Measurements from ENCODE around the gene MYMK. TPM values are rescaled to one million over a fixed set of nuclear protein-coding genes. Genes with fewer than 3 reads are reported as not detected.
A peak's percentile ranks its signal among the peaks of the same experiment; 100 is the strongest.

MYMK gene
- total RNA-seq, 1 experiment from 2014 or later, result not detected

DNA sequence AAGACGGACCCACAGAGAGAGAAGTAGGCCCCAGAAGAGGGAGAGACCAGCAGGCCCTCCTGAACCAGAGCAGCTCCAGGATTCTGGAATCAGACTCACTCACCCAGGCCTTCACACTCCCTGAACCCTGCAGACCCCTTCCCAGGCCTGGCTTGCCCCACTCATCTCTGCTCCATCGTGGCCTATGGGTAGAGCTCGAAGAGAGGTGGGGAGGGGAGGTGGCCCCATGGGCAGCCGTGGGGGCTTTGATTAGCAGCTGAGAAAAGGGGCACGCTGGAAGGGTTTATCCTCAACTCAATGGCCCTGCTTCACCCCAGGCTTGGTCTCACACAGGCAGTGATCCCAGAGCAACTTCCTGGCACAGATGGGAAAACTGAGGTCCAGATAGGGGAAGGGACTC lies 613 bp downstream of the MYMK start:
- H3K36me3 ChIP-seq (ENCODE audit: control insufficient read depth in 1 of 2, insufficient read depth in 2 of 2, low read length in 2 of 2), result no peaks in the 10 kb centered on the region
- no peak overlapping the region for H3K9ac ChIP-seq (ENCODE audit: low read length)
- no peak overlapping the region for H3K27ac ChIP-seq (ENCODE audit: low read depth, low read length)
- no peaks in the 10 kb centered on the region for H3K9me2 ChIP-seq (ENCODE audit: insufficient read depth)
- DNase-seq (ENCODE audit: low read depth, low spot score), result no peak
- ChIA-PET POLR2A (interaction anchor here (0.6 kb wide), 1 partner anchor 31 kb away, joined by 3 read pairs; no protein-coding TSS in a partner anchor), CTCF (no interaction called here), RAD21 (ENCODE audit: low non-redundant PET in 1 of 2, low total read pairs in 2 of 2, uncharacterized antibody in 2 of 2, unreplicated experiment in 2 of 2) (no interaction called here)
- peaks cover 8 to 24% of the 10 kb centered on the region in 2 experiments; a peak in 3 of 4 replicates for H3K4me1 ChIP-seq (ENCODE audit: control insufficient read depth in 1 of 2, insufficient read depth in 2 of 2, low read length in 2 of 2)
- H3K4me3 ChIP-seq (replicated peaks in 1 of 2; ENCODE audit: low read depth in 1 of 2, low read length in 2 of 2), result no peak overlapping the region
- no peak overlapping the region for H2AFZ ChIP-seq (ENCODE audit: low read depth, low read length, poor library complexity, severe bottlenecking)
- ATAC-seq, result no peak
- no peaks in the 10 kb centered on the region for H3K27me3 ChIP-seq (ENCODE audit: insufficient read depth, low read length)
- H3K4me2 ChIP-seq (ENCODE audit: low read length), result no peak overlapping the region
- H3K79me2 ChIP-seq (ENCODE audit: insufficient read depth, low read length), result no peaks in the 10 kb centered on the region
- no peaks in the 10 kb centered on the region for H3K9me3 ChIP-seq (ENCODE audit: control insufficient read depth in 1 of 2, insufficient read depth in 1 of 2, low read depth in 1 of 2, low read length in 2 of 2)
- no peaks in the 10 kb centered on the region for H4K20me1 ChIP-seq (ENCODE audit: insufficient read depth)
- intact Hi-C loops (cut with micrococcal nuclease), result no loop called here
- TF ChIP-seq, protein P1, sequence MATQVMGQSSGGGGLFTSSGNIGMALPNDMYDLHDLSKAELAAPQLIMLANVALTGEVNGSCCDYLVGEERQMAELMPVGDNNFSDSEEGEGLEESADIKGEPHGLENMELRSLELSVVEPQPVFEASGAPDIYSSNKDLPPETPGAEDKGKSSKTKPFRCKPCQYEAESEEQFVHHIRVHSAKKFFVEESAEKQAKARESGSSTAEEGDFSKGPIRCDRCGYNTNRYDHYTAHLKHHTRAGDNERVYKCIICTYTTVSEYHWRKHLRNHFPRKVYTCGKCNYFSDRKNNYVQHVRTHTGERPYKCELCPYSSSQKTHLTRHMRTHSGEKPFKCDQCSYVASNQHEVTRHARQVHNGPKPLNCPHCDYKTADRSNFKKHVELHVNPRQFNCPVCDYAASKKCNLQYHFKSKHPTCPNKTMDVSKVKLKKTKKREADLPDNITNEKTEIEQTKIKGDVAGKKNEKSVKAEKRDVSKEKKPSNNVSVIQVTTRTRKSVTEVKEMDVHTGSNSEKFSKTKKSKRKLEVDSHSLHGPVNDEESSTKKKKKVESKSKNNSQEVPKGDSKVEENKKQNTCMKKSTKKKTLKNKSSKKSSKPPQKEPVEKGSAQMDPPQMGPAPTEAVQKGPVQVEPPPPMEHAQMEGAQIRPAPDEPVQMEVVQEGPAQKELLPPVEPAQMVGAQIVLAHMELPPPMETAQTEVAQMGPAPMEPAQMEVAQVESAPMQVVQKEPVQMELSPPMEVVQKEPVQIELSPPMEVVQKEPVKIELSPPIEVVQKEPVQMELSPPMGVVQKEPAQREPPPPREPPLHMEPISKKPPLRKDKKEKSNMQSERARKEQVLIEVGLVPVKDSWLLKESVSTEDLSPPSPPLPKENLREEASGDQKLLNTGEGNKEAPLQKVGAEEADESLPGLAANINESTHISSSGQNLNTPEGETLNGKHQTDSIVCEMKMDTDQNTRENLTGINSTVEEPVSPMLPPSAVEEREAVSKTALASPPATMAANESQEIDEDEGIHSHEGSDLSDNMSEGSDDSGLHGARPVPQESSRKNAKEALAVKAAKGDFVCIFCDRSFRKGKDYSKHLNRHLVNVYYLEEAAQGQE (IDR thresholded peaks at IDR 0.05; ENCODE audit: low read depth), result no peak
- TF ChIP-seq JUND (IDR thresholded peaks at IDR 0.05) (no peak), SIN3A (IDR thresholded peaks at IDR 0.05; ENCODE audit: low read depth) (no peak), ELF1 (IDR thresholded peaks at IDR 0.05; ENCODE audit: borderline replicate concordance, low read depth) (no peak)
- no TSS peak for BruUV-seq (replicated peaks)

DNA sequence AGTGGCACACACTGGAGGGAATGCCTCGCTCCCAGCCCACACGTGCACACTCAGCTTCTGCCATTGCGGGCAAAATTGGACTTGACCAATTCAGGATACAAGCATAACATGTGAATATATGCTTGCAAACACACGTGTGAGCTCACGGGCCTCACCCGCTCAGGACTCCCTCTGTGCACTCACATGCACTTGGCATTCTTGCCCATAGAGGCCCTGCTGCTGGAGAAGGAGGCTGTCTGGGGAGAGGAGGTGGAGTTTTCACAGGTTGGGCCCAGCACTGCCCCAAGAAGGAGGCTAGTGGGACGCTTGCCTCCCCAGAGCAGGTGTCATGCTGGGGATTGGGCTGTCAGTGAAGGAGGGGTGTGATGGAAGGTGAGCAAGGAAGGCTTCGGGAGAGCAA lies 1.7 kb downstream of the MYMK start:
- Histone ChIP-seq H4K20me1 (ENCODE audit: insufficient read depth) (no peaks in the 10 kb centered on the region), H3K4me2 (ENCODE audit: low read length) (no peak overlapping the region), H3K4me1 (ENCODE audit: control insufficient read depth in 1 of 2, insufficient read depth in 2 of 2, low read length in 2 of 2) (peaks cover 8 to 24% of the 10 kb centered on the region in 2 experiments; a peak in 3 of 4 replicates), H3K9me3 (ENCODE audit: control insufficient read depth in 1 of 2, insufficient read depth in 1 of 2, low read depth in 1 of 2, low read length in 2 of 2) (no peaks in the 10 kb centered on the region), H3K27ac (ENCODE audit: low read depth, low read length) (no peak overlapping the region), H3K27me3 (ENCODE audit: insufficient read depth, low read length) (no peaks in the 10 kb centered on the region), H3K79me2 (ENCODE audit: insufficient read depth, low read length) (no peaks in the 10 kb centered on the region), H3K9ac (ENCODE audit: low read length) (no peak overlapping the region), H3K4me3 (replicated peaks in 1 of 2; ENCODE audit: low read depth in 1 of 2, low read length in 2 of 2) (no peak overlapping the region), H2AFZ (ENCODE audit: low read depth, low read length, poor library complexity, severe bottlenecking) (no peak overlapping the region), H3K36me3 (ENCODE audit: control insufficient read depth in 1 of 2, insufficient read depth in 2 of 2, low read length in 2 of 2) (no peaks in the 10 kb centered on the region), H3K9me2 (ENCODE audit: insufficient read depth) (no peaks in the 10 kb centered on the region)
- BruUV-seq (replicated peaks), result no TSS peak
- CTCF ChIA-PET, result no interaction called here
- ATAC-seq, result peak; percentile 41; the same call in 1 of the 2 replicates
- intact Hi-C loops (cut with micrococcal nuclease), result no loop called here
- no peak for DNase-seq (ENCODE audit: low read depth, low spot score)
- POLR2A ChIA-PET, result no interaction called here
- RAD21 ChIA-PET (ENCODE audit: low non-redundant PET in 1 of 2, low total read pairs in 2 of 2, uncharacterized antibody in 2 of 2, unreplicated experiment in 2 of 2), result no interaction called here
- TF ChIP-seq SRF (IDR thresholded peaks at IDR 0.05; ENCODE audit: low read depth) (no peak), EZH2phosphoT487 (IDR thresholded peaks at IDR 0.05; ENCODE audit: borderline replicate concordance) (no peak), YY1 (IDR thresholded peaks at IDR 0.05; ENCODE audit: extremely low read depth, insufficient replicate concordance, low read depth, low read length) (no peak), CBX3 (IDR thresholded peaks at IDR 0.05; ENCODE audit: low read depth) (no peak), RAD21 (IDR thresholded peaks at IDR 0.05; ENCODE audit: low read depth) (no peak)
- TF ChIP-seq, protein P2, sequence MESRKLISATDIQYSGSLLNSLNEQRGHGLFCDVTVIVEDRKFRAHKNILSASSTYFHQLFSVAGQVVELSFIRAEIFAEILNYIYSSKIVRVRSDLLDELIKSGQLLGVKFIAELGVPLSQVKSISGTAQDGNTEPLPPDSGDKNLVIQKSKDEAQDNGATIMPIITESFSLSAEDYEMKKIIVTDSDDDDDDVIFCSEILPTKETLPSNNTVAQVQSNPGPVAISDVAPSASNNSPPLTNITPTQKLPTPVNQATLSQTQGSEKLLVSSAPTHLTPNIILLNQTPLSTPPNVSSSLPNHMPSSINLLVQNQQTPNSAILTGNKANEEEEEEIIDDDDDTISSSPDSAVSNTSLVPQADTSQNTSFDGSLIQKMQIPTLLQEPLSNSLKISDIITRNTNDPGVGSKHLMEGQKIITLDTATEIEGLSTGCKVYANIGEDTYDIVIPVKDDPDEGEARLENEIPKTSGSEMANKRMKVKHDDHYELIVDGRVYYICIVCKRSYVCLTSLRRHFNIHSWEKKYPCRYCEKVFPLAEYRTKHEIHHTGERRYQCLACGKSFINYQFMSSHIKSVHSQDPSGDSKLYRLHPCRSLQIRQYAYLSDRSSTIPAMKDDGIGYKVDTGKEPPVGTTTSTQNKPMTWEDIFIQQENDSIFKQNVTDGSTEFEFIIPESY (IDR thresholded peaks at IDR 0.05; ENCODE audit: extremely low read depth, insufficient replicate concordance, low read length), result no peak
- TF ChIP-seq, protein P3, sequence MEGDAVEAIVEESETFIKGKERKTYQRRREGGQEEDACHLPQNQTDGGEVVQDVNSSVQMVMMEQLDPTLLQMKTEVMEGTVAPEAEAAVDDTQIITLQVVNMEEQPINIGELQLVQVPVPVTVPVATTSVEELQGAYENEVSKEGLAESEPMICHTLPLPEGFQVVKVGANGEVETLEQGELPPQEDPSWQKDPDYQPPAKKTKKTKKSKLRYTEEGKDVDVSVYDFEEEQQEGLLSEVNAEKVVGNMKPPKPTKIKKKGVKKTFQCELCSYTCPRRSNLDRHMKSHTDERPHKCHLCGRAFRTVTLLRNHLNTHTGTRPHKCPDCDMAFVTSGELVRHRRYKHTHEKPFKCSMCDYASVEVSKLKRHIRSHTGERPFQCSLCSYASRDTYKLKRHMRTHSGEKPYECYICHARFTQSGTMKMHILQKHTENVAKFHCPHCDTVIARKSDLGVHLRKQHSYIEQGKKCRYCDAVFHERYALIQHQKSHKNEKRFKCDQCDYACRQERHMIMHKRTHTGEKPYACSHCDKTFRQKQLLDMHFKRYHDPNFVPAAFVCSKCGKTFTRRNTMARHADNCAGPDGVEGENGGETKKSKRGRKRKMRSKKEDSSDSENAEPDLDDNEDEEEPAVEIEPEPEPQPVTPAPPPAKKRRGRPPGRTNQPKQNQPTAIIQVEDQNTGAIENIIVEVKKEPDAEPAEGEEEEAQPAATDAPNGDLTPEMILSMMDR (IDR thresholded peaks at IDR 0.05 in 2 of 3, conservative IDR thresholded peaks at IDR 0.05 in 1 of 3; ENCODE audit: borderline replicate concordance in 1 of 3, insufficient read depth in 1 of 3, low read depth in 2 of 3, low read length in 2 of 3), result no peak

Measured in HCT116 (cell line).